Mesenteric fat pad (tissue), 1 donor: ENCODE results near the gene TMCO1. TPM values are rescaled to one million over a fixed set of nuclear protein-coding genes. Genes with fewer than 3 reads are reported as not detected.
"Not testable (repeated sequence)": the region's sequence is repeated elsewhere in the genome, so short reads cannot be mapped to it uniquely, and the experiment has no call there.

Experiments used
- DNase-seq: peaks from one replicate; pipeline ENCODE4 v3.0.0-alpha.2; 2020; ENCODE audit warnings: low spot score
- long read RNA-seq: library from polyadenylated mRNA; unstranded; transcript quantifications from one replicate; pipeline ENCODE4 v2.0.0, GENCODE V29; 2020
- total RNA-seq: library from RNA; stranded (reverse); fragmentation: NEBNext Ultra II Directional; extraction: Animal tissue kit (Norgen Biotek cat#: 25700); gene quantifications from one replicate; pipeline ENCODE4 v1.2.1, GENCODE V29; 2021
- donor health status: DM: yes; HTN: yes; CAD: no.

The TMCO1 gene
- 78.2 TPM for total RNA-seq
- long read RNA-seq, full-length matches to known transcripts = 151 of 164 reads
- long read RNA-seq, partial matches to known transcripts = 2 of 164 reads
- long read RNA-seq, other reads (novel, unspliced or antisense) = 11 of 164 reads

GRCh38 chr1:165768513-165769394 is at the start of gene TMCO1:
Gene TMCO1 (minus strand): TSS chr1:165768868. CDS start chr1:165768751, 117 bp downstream.
- peak; percentile 93 for DNase-seq

- no peak for DNase-seq
Observed at GRCh38 chr1:165816826-165817497, 48.3 kb upstream of the TMCO1 start.

- DNase-seq = no peak
Observed at GRCh38 chr1:165816157-165816556, 47.5 kb upstream of the TMCO1 start.

GRCh38 chr1:165815725-165816124 is 47.1 kb upstream of the TMCO1 start:
- DNase-seq = no peak

- no peak for DNase-seq
Observed at GRCh38 chr1:165807613-165808012, 38.9 kb upstream of the TMCO1 start.

- DNase-seq = not testable (repeated sequence)
Observed at GRCh38 chr1:165804513-165804912, 35.8 kb upstream of the TMCO1 start.

- DNase-seq = no peak
Observed at GRCh38 chr1:165799387-165799786, 30.7 kb upstream of the TMCO1 start.

GRCh38 chr1:165795894-165796293 is 27.2 kb upstream of the TMCO1 start:
- no peak for DNase-seq

- DNase-seq = no peak
Observed at GRCh38 chr1:165793951-165794350, 25.3 kb upstream of the TMCO1 start.

- no peak for DNase-seq
Observed at GRCh38 chr1:165787741-165788140, 19.1 kb upstream of the TMCO1 start.

- DNase-seq = not testable (repeated sequence)
Observed at GRCh38 chr1:165783519-165783918, 14.9 kb upstream of the TMCO1 start.

GRCh38 chr1:165778197-165778596 is 9.5 kb upstream of the TMCO1 start:
- DNase-seq = not testable (repeated sequence)

GRCh38 chr1:165773324-165773965 is 4.8 kb upstream of the TMCO1 start:
- DNase-seq = no peak

GRCh38 chr1:165772739-165773138 is 4.1 kb upstream of the TMCO1 start:
- DNase-seq = no peak

- DNase-seq = no peak
Observed at GRCh38 chr1:165764277-165764676, 4.4 kb downstream of the TMCO1 start.

GRCh38 chr1:165763442-165763841 is 5.2 kb downstream of the TMCO1 start:
- no peak for DNase-seq

GRCh38 chr1:165762725-165763124 is 5.9 kb downstream of the TMCO1 start:
- no peak for DNase-seq

- no peak for DNase-seq
Observed at GRCh38 chr1:165759095-165759494, 9.6 kb downstream of the TMCO1 start.

GRCh38 chr1:165755393-165756010 is 13.2 kb downstream of the TMCO1 start:
- no peak for DNase-seq

GRCh38 chr1:165753934-165754333 is 14.7 kb downstream of the TMCO1 start:
- no peak for DNase-seq

GRCh38 chr1:165748550-165748949 is 20.1 kb downstream of the TMCO1 start:
- no peak for DNase-seq
